GM12892 (cell line): ENCODE data around the gene APOBR.

ENCODE experiments used
- POLR2AphosphoS5 ChIP-seq: IDR thresholded peaks from 2 replicates; pipeline ENCODE4 v1.6.1; 2011; ENCODE audit warnings: low read depth, low read length, control low read depth
- TAF1 ChIP-seq: IDR thresholded peaks from 2 replicates; pipeline ENCODE4 v1.6.1; 2011; ENCODE audit warnings: low read depth, mild to moderate bottlenecking, control low read depth, low read length, borderline replicate concordance

- TF ChIP-seq TAF1 (no peak), POLR2AphosphoS5 (no peak)
Observed at GRCh38 chr16:28491230-28491969, 3.0 kb upstream of the APOBR start.
